GM18951 (cell line): ENCODE results near the gene TMEM255B.
"Not testable (repeated sequence)": the region's sequence is repeated elsewhere in the genome, so short reads cannot be mapped to it uniquely, and the experiment has no call there.

Experiments
- POLR2A ChIP-seq: IDR thresholded peaks from 4 replicates; pipeline ENCODE4 v1.6.1; 2011; ENCODE audit warnings: mild to moderate bottlenecking; ENCODE audit not compliant: insufficient read length, insufficient read depth; ENCODE audit errors: extremely low read depth
- in situ Hi-C: fragments of 300-500 bp; cut with MboI; formaldehyde crosslinking; loops from one replicate; pipeline ENCODE4 v1.12.0; 2022; ENCODE audit warnings: low sequenced_read_pairs, mixed read lengths, inconsistent platforms; ENCODE audit not compliant: unreplicated experiment

TMEM255B gene

DNA sequence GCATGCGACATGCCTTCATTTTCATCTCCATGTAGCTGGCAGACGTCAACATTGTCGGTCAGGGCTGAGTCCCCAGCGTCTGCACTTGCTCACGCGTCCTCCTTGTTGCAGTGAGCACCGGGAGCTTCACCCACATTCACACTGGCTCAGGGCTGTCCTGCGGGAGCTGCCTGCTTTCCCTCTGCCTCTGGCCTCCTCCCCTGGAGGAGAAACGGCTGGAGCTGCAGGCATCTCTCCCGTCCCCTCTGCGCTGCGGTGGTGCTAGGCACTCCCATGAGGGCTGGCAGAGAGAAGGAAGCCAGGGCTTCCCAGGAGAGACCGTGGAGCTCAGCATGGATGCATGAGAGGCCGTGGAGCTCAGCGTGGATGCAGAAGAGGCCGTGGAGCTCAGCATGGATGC lies 18.4 kb upstream of the TMEM255B start:
- in situ Hi-C loops: no loop called here

DNA sequence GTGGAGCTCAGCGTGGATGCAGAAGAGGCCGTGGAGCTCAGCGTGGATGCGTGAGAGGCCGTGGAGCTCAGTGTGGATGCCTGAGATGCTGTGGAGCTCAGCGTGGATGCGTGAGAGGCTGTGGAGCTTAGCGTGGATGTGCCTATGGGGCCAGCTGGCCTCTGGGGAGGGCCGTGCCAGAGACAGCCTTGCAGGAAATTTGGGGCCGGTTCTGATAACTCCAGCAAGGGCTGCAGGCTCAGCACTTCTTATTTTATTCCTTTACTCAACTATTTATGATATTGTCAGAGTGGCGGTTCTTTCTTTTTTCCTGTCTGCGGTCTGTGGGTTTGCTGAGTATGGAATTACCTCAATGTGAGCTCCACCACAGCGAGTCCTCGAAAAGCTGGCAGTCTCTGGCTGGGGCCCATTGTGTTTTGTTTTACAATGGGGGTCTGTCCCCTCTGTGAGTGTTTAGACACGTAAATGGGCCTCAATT lies 17.8 kb upstream of the TMEM255B start:
- no peak for TF ChIP-seq POLR2A
- in situ Hi-C loops: no loop called here

More for the DNA sequence above, 18.4 kb upstream of the TMEM255B start:
- no peak for TF ChIP-seq POLR2A

GRCh38 chr13:113742000-113742441 lies 17.0 kb upstream of the TMEM255B start:
- TF ChIP-seq POLR2A: no peak
- in situ Hi-C loops: no loop called here

- in situ Hi-C loops: no loop called here
- no peak for TF ChIP-seq POLR2A
Measured at GRCh38 chr13:113742445-113743120, 16.4 kb upstream of the TMEM255B start.

- no peak for TF ChIP-seq POLR2A
- in situ Hi-C loops: no loop called here
Measured at GRCh38 chr13:113743366-113744195, 15.4 kb upstream of the TMEM255B start.

- no peak for TF ChIP-seq POLR2A
- in situ Hi-C loops: no loop called here
Measured at GRCh38 chr13:113744197-113745000, 14.6 kb upstream of the TMEM255B start.

- in situ Hi-C loops: no loop called here
- TF ChIP-seq POLR2A: no peak
Measured at GRCh38 chr13:113745059-113745458, 14.0 kb upstream of the TMEM255B start.

GRCh38 chr13:113745500-113746142 lies 13.4 kb upstream of the TMEM255B start:
- in situ Hi-C loops: not testable (repeated sequence)

DNA sequence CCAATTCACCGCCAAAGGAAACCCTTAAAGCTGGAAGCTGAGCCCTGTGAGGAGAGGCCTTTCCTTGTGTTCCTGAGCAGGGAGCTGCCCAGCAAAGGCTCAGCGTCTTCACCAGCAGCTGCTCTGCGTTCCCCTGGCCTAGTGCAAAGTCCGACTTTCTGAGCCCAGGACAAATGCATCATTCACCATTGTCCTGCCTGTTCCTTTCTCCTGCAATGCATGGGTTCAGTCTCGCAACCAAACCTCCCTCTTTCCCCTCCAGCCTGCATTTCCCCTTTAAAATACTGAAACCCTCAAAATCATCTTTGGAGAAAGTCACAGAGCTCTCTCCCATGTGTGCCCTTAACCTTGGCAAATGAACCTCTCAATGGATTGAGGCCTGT lies 12.9 kb upstream of the TMEM255B start:
- in situ Hi-C loops: no loop called here
- no peak for TF ChIP-seq POLR2A

- TF ChIP-seq POLR2A: no peak
Measured at GRCh38 chr13:113746671-113747070, 12.4 kb upstream of the TMEM255B start.

GRCh38 chr13:113747291-113747833 lies 11.7 kb upstream of the TMEM255B start:
- in situ Hi-C loops: no loop called here
- no peak for TF ChIP-seq POLR2A

More at GRCh38 chr13:113746671-113747070, 12.4 kb upstream of the TMEM255B start:
- in situ Hi-C loops: no loop called here

DNA sequence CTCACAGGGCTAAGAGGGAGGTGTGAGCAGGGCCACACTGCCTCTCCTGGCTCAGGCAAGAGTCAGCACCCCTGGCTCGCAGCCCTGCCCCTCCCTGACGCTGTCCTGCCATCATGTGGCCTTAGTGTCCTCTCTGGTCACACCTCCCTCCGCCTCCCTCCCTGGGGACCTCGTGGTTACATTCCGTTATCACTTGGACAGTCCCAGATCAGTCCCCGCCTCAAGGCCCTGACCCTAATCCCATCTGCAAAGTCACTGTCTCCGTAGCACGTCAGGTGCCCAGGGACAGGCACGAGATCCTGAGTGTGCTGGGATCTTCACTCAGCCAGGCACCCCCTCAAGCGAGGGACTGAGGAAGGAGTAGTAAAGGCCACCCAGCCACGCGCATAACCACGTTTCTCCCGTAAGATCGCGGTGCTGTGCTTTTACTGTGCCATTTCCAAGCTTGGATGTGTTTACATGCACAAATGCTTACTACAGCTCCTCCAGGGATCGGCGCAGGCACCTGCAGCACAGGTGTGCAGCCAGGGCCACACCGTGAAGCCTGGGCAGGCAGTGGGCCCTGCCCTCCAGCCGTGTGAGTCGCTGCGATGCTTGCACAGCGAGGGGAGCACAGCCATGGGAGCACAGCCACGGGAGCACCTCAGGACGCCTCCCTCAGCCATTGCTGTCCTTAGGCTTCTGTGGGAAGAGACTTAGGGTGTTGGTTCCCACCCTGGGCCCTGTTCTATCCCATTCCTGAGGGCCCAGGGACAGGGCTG lies 10.7 kb upstream of the TMEM255B start:
- TF ChIP-seq POLR2A: no peak
- in situ Hi-C loops: no loop called here
